ENCODE measurements around the gene STK4.

DNA sequence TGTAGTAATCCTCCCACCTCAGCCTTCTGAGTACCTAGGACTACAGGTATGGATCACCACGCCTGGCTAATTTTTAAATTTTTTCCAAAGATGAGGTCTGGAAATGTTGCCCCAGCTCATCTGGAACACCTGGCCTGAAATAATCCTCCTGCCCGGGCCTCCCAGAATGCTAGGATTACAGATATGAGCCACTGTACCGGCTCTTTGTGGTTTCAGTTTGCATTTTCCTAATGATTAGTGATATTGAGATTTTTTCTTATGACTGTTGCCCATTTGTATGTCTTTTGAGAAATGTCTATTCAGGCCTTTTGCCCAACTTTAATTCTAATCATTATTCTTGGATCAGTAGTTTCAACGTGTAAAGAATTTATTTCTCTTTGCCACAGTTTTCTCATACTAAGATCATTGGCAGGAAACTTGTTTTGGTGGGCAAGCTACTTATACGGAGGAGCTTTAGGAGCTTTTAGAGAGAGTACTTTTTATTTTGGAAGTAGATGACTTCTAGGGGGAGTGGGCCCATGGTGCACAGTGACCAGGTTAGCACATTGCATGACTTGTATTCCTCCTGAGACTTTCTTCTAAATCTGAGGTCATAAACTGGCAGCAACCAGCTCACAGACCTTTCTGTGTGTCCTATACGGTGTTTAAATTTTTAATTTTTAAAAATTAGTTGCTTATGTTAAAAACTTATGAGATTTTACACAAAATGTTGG is 62.3 kb downstream of the STK4 start:
- TF ChIP-seq, protein P1, sequence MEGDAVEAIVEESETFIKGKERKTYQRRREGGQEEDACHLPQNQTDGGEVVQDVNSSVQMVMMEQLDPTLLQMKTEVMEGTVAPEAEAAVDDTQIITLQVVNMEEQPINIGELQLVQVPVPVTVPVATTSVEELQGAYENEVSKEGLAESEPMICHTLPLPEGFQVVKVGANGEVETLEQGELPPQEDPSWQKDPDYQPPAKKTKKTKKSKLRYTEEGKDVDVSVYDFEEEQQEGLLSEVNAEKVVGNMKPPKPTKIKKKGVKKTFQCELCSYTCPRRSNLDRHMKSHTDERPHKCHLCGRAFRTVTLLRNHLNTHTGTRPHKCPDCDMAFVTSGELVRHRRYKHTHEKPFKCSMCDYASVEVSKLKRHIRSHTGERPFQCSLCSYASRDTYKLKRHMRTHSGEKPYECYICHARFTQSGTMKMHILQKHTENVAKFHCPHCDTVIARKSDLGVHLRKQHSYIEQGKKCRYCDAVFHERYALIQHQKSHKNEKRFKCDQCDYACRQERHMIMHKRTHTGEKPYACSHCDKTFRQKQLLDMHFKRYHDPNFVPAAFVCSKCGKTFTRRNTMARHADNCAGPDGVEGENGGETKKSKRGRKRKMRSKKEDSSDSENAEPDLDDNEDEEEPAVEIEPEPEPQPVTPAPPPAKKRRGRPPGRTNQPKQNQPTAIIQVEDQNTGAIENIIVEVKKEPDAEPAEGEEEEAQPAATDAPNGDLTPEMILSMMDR (IDR thresholded peaks at IDR 0.05), result no peak
- no peak for TF ChIP-seq POLR2A (IDR thresholded peaks at IDR 0.05)

All from Peyer's patch (tissue), 4 donors.